ENCODE measurements around the gene CAVIN2. TPM values are rescaled to one million over a fixed set of nuclear protein-coding genes. Genes with fewer than 3 reads are reported as not detected.

Gene CAVIN2
- total and polyA plus RNA-seq, 9 of the 15 experiments (the other 6 are each of a cell fraction or from before 2014, with no cell fraction given) = 20.6 to 92.4 (median 69.0) TPM

DNA sequence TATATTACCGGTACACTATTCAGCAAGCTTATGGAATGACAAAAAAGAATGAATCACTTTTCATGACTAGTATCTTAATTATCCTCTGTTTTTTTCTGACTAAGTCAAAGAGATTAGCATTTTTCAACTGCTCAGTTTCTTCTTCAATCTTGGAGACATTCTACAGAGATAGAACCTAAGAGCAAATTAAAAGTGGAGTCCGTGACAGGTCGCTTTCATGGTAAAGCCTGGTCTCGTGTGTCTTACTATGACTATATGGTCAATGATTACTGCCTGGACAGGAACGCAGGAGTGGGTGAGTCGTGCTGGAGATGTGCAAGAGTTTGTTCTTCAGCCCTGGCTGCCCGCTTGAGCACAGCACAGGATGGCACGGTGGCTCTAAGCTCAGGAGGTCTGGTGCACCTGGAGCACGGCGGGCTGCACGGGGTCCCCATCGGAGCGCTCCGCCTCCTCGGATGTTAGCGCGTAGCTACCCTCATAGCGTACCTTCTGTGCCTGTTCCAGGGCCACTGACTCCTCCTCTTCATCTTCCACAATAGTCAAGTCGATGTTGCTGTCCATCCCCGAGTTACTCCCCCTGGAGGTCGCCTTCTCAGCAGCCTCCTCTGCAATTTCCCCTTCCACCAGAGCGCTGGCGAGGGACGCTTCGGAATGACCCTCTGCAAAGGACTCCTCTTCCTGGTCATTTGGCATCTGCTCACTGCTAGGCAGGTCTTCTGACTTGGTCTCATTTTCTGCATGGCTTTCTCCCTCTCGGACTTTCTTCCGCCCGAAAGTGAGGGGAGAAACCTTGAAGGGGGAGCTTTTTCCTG lies 11.1 kb downstream of the CAVIN2 start (continued):
- TF ChIP-seq AFF1 (IDR thresholded peaks at IDR 0.05; ENCODE audit: low read depth in 1 of 2, partially characterized antibody in 2 of 2) (peak in 1 of 2 experiments; percentile 43), DMBX1 (CRISPR knock-in tag; IDR thresholded peaks at IDR 0.05; ENCODE audit: borderline replicate concordance) (0 out of 2 replicates have a peak, but pooled peaks have one; percentile 34), FOXP1 (CRISPR knock-in tag; IDR thresholded peaks at IDR 0.05) (peak; percentile 44; the same call in 1 of the 2 replicates), CBX3 (IDR thresholded peaks at IDR 0.05; ENCODE audit: borderline replicate concordance in 1 of 2, low read length in 2 of 2) (peak in 1 of 2 experiments; percentile 71; a peak in 1 of 3 replicates), THRAP3 (IDR thresholded peaks at IDR 0.05; ENCODE audit: borderline replicate concordance) (no peak), PURB (CRISPR knock-in tag; IDR thresholded peaks at IDR 0.05; ENCODE audit: low read depth) (no peak), BHLHE40 (IDR thresholded peaks at IDR 0.05; ENCODE audit: low read length) (0 out of 2 replicates have a peak, but pooled peaks have one; percentile 3), RBM39 (optimal IDR thresholded peaks at IDR 0.05; ENCODE audit: low read depth, low read length) (no peak), MLLT1 (IDR thresholded peaks at IDR 0.05) (0 out of 4 replicates have a peak, but pooled peaks of 1 of the 2 experiments have one; percentile 14), E2F6 (IDR thresholded peaks at IDR 0.05; ENCODE audit: borderline replicate concordance in 1 of 2, extremely low read depth in 1 of 2, insufficient read depth in 1 of 2, insufficient read length in 1 of 2, low read depth in 1 of 2, low read length in 1 of 2, poor library complexity in 1 of 2, severe bottlenecking in 1 of 2) (peak in 1 of 2 experiments; percentile 12), ZNF668 (CRISPR knock-in tag; IDR thresholded peaks at IDR 0.05) (no peak), PHF20 (IDR thresholded peaks at IDR 0.05; ENCODE audit: partially characterized antibody) (peak; percentile 11), RBBP5 (IDR thresholded peaks at IDR 0.05; ENCODE audit: borderline replicate concordance, insufficient read depth, low read length, poor library complexity, severe bottlenecking) (peak; percentile 76), TEAD4 (IDR thresholded peaks at IDR 0.05; ENCODE audit: low read length) (0 out of 2 replicates have a peak, but pooled peaks have one; percentile 12), TEAD4 (CRISPR knock-in tag; IDR thresholded peaks at IDR 0.05; ENCODE audit: borderline replicate concordance) (no peak)
- TF ChIP-seq, protein P1, sequence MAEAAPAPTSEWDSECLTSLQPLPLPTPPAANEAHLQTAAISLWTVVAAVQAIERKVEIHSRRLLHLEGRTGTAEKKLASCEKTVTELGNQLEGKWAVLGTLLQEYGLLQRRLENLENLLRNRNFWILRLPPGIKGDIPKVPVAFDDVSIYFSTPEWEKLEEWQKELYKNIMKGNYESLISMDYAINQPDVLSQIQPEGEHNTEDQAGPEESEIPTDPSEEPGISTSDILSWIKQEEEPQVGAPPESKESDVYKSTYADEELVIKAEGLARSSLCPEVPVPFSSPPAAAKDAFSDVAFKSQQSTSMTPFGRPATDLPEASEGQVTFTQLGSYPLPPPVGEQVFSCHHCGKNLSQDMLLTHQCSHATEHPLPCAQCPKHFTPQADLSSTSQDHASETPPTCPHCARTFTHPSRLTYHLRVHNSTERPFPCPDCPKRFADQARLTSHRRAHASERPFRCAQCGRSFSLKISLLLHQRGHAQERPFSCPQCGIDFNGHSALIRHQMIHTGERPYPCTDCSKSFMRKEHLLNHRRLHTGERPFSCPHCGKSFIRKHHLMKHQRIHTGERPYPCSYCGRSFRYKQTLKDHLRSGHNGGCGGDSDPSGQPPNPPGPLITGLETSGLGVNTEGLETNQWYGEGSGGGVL (CRISPR knock-in tag; IDR thresholded peaks at IDR 0.05) = no peak

All from K562 (cell line).